HG02588 (cell line): ENCODE results near the gene AHR.

Experiments
- ATAC-seq: cut with Tn5 transposase; IDR thresholded peaks from one replicate; pipeline ENCODE4 v1.9.1; 2021; ENCODE audit warnings: mild to moderate bottlenecking, moderate library complexity; ENCODE audit not compliant: unreplicated experiment

Gene AHR

GRCh38 chr7:17302575-17303142 lies 4.2 kb downstream of the AHR start:
- peak; percentile 31 for ATAC-seq

DNA sequence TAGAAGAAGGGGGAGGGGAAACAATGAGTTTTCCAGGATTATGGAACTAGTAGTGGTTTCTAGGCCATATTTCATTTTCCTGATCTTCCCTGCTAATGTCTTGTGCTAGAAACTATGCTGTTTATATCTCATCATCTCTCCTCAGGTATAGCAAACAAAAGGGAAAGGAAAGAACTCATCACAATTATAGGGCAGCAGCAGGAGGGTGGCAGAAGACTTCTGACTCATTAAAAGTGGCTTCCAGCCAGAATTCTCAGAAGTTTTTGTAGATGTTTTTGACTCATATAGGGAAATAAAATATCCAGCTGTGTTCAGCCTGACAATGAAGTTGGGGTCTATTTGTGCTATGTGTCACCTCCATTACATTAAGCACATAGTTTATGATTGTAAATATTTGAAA lies 6.5 kb downstream of the AHR start:
- no peak for ATAC-seq

DNA sequence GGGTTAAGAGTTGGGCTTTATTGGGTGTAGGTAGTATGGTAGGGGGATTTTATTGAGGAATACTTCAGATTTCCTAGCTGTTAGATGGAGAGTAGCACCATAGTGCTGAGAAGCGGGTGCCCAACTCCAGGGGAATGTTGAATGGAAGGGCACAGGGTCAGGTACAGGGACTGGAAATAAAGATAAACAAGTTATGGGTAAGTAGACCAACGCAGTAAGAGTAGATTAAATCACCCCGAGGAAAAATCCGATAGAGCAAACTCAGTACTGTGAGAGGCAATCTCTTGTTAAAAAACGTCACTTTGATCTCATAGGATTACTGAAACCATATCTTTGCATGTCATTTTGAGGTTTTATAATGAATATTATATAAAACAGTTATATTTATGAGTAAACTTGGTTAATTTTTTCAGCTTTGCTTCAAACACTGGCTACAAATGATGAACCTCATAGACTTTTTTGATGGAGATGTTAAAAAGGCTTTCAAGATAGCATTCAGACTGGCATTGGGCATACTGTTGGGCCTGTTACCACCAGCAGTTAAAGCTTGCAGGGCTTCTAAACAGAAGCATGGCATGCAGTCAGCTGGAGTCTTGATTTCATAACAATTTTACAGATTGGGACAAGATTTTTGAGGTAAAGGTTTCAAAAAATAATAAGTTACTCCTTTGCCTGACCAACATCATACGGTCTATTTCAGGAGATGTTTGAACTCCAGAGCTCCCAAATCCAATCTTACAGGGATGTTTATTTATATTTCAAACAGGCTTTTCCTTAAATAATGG lies 7.1 kb downstream of the AHR start:
- ATAC-seq = no peak

DNA sequence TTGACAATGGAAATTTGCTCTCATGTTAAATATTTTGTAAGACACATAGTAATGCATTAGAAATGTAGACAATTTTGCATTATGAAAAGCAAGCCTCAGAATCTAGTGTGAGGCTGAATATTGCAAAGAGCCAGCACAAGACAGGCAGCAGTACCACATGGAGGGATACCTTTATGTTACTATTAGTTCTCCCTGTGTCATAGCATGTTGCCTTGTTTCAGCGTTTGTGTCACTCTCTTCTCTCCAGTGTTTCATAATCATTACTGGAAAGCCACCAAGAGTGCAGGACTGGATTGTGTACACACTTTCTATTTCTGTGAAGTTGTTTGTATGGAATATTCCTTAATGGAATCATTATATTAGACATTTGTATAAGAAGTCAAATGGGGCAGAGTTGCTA lies 8.5 kb downstream of the AHR start:
- no peak for ATAC-seq

GRCh38 chr7:17307558-17307957 lies 9.1 kb downstream of the AHR start:
- no peak for ATAC-seq

- no peak for ATAC-seq
Observed at GRCh38 chr7:17307969-17308648, 9.7 kb downstream of the AHR start.

DNA sequence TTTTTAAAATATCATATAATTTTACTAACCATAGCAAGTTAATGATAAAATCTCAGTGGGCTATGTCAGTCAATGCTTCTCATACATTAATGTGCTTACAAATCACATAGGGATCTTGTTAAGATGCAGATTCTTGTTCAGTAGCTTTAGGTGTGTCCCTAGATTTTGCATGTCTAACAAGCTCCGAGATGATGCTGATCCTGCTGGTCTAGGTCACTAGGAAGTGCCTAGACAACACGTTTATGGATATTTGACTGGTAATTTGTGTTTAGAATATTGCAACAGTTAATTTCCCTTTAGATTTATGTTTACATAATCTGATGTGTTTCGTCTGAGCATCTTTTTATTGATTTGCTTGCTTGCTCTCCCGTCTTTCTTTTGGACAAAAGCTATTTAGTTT lies 12.7 kb downstream of the AHR start:
- no peak for ATAC-seq

DNA sequence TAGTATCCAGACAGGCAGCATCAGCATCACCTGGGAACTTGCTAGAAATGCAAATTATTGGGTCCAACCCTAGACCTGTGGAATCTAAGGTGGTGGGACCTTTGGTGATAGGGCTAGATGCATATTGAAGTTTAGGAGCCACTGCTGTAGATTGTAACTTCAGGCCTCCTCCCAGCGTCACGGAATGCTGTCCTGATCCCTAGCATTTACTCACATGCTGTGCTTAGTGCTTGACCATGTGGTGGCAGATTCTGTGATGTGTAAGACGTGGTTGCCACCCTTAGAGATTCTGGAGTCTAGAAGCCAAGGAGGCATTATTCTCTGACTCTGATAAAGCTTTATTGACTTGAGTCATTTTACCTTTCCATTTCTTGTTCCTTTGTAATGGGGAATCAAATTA lies 13.5 kb downstream of the AHR start:
- ATAC-seq = no peak

DNA sequence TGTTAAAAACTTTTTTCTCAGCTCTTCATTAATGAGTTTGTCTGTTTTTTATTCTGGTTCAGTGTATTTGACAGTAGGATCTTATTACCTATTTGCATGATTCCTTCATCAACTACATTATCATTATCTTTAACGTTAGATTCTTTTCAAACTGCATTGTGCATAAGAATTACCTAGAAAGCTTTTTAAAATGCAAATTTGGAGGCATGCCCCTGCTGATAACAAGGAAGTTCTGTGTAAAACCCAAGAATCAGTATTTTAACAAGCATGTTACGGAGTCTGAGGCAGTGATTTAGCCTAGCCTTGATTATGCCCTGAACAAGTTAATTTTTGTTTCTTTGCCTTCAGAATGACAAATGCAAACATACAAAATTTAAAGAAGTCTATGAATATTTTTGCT lies 14.2 kb downstream of the AHR start:
- no peak for ATAC-seq

- no peak for ATAC-seq
Observed at GRCh38 chr7:17313194-17313593, 14.7 kb downstream of the AHR start.

DNA sequence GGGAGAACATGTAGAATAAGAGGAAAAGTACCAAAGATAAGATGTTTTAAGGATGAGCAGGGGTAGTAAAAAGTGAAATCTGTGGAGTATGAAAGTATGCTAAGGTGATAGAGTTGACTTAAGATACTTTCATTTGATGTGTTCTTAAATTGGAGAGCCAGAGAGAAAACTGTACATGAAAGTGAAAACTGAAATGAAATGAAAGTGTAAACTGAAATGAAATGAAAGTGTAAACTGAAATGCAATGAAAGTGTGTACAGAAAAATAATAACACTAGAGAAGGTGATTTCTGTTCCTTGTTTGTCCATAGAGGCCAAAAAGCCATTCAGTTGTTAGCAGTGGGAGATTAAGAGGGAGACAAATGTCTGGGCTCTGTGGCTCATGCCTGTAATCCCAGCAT lies 17.5 kb downstream of the AHR start:
- ATAC-seq = no peak

DNA sequence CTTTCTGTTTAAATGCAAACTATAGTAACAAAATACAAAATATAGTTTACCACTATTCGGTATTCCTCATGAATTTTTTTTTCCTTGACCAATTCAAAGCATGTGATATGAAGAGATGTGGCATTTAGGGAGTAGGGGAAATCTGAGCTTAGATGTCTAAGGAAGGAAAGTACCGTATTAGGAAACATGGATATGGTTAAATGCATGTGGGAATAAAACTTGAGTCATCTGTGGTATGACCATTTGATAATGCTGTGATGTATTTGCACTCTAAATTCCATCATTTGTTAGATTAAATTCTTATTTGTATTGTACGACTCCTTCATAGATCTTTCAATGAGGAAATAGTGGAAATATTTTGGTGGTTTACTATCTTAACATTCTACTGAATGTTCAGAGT lies 19.7 kb downstream of the AHR start:
- no peak for ATAC-seq

DNA sequence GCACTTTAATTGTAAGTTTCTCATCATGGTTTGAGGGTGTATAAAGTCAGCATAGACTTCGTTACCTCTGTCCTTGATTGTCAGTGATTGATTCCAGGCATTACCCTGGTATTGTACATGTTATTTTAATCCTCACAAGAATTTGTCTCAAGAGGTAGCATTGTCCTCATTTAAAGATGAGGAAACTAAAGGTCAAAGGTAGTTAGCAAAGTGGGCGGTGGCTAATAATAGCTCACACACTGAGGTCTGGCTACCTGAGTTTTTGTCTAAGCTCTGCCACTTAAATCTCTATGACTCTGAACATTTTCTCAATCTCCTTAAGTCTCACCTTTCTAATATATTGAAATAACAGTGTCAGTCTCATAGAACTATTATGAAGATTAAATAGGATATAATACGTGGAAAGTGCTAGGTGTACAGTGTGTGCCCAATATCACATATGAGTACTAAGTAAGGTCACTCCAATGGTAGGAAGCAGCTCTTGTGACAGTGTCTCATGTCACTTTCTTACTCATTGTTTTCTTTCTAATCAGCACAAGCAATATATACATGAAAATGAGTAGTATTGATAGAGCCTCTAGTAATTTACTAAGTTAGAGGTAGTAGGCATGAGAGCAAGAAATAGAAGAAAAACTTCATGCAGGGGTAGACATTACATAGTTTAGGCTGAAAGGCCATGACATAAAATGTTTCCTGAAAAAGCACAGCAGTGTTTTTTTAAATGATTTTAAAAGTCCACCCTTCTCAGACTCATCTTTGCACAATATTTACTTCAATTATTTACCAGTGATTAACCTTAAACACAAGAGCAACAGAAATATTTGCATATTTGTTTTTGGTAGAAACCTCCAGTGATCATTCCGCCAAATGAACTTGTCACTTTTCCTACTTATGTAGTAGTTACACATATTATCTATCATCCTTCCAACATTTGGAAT lies 21.0 kb downstream of the AHR start:
- no peak for ATAC-seq

- ATAC-seq = no peak
Observed at GRCh38 chr7:17320102-17320497, 21.6 kb downstream of the AHR start.

GRCh38 chr7:17320657-17321056 lies 22.2 kb downstream of the AHR start:
- ATAC-seq = no peak

GRCh38 chr7:17325364-17325763 lies 26.9 kb downstream of the AHR start:
- ATAC-seq = no peak

- no peak for ATAC-seq
Observed at GRCh38 chr7:17326378-17326777, 27.9 kb downstream of the AHR start.

DNA sequence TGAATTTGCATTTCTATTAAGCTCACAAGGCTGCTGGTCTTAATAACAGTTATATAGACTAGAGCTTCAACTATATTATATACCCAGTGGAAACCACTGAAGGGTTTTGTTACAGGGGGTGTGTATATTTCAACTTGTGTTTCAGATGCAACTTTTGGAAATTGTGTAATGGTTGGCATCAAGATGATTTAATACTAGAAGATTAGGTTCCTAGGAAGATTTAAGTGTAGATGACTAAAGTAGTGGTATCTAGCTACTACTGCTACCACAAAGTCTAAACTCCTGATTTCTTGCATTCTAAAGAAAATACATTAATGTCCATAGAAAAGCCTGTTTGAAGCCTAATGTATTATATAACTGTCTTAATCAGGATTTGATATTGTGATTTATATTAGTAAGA lies 30.2 kb downstream of the AHR start:
- no peak for ATAC-seq

DNA sequence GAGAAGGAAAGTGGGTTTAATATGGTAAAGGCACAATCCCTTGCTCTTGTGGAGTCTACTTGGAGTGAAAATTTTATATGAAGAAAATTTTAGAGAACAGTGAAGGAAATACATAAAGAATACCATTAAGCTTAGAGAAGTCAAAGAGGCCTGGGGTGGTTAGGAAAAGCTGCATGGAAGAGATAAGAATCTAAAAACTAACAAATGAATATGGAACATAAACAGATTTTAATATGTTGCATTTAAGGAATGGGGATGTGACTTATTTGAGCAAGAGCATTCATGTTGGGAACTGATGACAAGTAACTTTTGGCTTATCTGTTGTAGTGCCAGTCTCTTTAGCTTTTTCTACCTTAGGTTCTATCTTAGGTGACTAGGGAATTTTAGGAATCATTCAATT lies 31.0 kb downstream of the AHR start:
- ATAC-seq = no peak

DNA sequence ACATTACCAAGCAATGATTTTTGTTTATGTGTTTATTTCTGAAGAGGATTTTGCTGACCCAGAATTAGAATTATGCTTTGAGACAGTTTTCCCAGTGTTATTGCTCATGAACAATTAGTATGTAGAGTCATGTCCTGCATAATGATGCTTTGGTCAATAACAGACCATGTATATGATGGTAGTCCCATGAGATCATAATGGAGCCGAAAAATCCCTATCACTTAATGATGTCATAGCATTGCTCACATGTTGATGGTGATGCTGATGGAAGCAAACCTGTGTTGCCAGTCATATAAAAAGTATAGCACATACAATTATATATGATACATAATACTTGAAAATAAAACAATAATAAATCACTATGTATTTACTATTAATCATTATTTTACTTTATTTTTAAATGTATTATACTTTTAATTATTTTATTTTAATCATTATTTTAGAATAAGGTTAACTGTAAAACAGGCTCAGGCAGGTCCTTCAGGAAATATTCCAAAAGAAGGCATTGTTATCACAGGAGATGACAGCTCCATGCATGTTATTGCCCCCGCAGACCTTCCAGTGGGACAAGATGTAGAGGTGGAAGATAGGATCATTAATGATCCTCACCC lies 33.5 kb downstream of the AHR start:
- no peak for ATAC-seq

- ATAC-seq = no peak
Observed at GRCh38 chr7:17333221-17333620, 34.8 kb downstream of the AHR start.
